GM18858 (cell line): ENCODE results near the gene SERHL2.
A peak's percentile ranks its signal among the peaks of the same experiment; 100 is the strongest.
"Not testable (repeated sequence)": the region's sequence is repeated elsewhere in the genome, so short reads cannot be mapped to it uniquely, and the experiment has no call there.

ENCODE experiments used
- ATAC-seq: cut with Tn5 transposase; IDR thresholded peaks from one replicate; pipeline ENCODE4 v1.9.1; 2021; ENCODE audit not compliant: unreplicated experiment

SERHL2 gene

GRCh38 chr22:42603427-42603826 is 49.7 kb downstream of the SERHL2 start:
- ATAC-seq = no peak

GRCh38 chr22:42604403-42604802 is 50.6 kb downstream of the SERHL2 start:
- ATAC-seq = no peak

GRCh38 chr22:42607641-42608040 is 53.9 kb downstream of the SERHL2 start:
- not testable (repeated sequence) for ATAC-seq

DNA sequence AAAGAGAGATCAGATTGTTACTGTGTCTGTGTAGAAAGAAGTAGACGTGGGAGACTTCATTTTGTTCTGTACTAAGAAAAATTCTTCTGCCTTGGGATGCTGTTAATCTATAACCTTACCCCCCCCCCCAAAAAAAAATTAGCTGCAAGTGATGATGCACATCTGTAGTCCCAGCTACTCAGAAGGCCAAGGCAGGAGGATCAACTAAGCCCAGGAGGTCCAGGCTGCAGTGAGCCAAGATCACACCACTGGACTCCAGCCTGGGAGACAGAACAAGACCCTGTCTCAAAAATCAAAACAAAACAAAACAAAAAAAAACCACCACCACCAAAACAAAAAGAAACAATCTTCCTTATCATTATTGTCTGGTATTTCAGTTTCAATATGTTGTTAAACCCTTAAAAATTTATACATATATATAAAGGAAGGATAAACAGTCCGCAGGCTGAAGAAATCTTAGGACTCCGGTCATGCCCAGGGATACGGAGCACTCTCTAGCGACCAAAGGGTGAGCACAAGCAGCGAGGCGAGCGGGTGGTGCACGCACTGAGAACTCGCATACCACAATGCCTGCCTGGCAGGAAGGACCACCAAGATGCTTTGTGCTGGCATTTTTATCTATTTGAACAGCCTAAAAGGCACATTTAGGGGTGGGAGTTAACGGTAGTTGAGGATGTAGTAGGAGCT is 54.5 kb downstream of the SERHL2 start:
- no peak for ATAC-seq

- ATAC-seq = no peak
Observed at GRCh38 chr22:42608823-42609361, 55.1 kb downstream of the SERHL2 start.

DNA sequence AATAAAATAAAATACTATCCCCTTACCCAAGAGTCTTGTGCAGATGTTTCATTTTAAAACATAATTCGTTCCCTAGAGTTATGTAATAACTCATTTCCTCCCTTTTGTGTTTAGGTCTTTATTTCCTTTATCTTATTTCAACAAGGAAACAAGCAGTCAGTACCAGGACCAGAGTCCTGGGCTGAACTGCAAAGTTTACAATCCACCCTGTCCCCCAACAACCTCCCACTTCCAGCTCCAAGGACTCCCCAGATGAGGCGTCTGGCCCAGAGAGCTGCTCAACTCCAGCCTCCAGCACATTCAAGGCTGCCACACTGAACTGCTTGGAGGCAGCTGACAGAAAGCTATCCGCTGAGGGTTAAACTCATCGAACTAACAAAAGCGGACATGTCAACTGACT is 56.4 kb downstream of the SERHL2 start:
- no peak for ATAC-seq

DNA sequence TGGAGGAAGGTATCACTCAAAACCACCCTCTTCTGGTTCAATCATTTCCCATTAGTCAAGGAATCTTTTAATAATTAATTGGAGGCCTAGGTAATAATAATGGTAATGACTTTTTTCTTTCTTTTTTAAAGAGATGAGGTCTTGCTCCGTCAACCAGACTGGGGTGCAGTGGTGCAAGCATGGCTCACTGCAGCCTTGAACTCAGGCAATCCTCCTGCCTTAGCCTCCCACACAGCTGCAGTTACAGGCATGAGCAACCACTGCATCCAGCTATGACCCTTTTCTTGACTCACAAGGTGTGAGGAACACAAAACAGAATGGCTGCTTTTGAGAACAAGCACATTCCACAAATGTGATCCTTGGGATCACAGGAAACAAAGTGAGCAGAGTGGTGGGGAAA is 57.3 kb downstream of the SERHL2 start:
- ATAC-seq = no peak

GRCh38 chr22:42612336-42612735 is 58.6 kb downstream of the SERHL2 start:
- ATAC-seq = no peak

DNA sequence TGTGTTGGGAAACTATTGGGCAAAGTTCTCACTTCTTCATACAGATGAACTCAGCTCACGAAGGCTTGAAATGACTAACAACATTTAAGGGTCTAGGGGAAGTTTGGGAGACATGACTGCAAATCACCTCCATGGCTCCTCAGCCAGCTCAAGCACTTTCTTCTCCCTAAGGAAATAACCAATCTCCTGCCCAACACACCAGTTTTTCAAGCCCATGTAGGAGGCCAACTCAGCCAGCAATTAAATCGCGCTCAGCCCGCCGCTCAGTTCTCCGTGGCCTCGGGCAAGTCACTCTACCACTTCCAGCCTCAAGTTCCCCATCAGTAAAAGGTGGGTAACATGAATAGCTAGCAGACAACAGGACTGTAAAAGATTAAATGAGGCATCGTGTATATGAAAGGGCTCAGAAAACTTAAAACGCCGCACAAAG is 60.1 kb downstream of the SERHL2 start:
- ATAC-seq = no peak

GRCh38 chr22:42614312-42615091 is 60.7 kb downstream of the SERHL2 start, which contains the start of gene POLDIP3:
POLDIP3 (minus strand) TSS chr22:42614883; CDS start chr22:42614857, 26 bp downstream.
- ATAC-seq = peak; percentile 58

- peak; percentile 38 for ATAC-seq
Observed at GRCh38 chr22:42615092-42615859, 61.5 kb downstream of the SERHL2 start.

GRCh38 chr22:42615860-42616175 is 62.1 kb downstream of the SERHL2 start:
- not testable (repeated sequence) for ATAC-seq

- no peak for ATAC-seq
Observed at GRCh38 chr22:42617155-42617983, 63.6 kb downstream of the SERHL2 start.

- no peak for ATAC-seq
Observed at GRCh38 chr22:42619261-42620063, 65.7 kb downstream of the SERHL2 start.

DNA sequence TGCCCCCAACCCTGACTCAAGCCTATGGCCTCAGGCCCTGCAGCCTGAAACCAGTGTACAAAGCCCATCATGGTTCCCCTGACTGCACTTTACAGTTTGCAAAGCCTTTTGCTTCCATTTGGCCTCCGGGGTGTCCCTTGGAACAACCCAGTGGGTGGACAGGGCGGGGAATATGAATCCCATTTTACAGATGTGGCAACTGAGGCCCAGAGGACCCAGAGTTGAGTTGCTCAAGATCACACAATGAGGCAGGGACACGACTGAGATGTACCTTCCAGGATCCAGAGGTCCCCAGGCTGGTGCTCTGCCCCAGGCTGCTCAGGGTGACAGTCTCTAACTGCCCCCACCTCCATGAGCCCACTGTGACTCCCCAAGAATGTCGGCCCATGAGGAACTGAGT is 66.3 kb downstream of the SERHL2 start:
- ATAC-seq = no peak

DNA sequence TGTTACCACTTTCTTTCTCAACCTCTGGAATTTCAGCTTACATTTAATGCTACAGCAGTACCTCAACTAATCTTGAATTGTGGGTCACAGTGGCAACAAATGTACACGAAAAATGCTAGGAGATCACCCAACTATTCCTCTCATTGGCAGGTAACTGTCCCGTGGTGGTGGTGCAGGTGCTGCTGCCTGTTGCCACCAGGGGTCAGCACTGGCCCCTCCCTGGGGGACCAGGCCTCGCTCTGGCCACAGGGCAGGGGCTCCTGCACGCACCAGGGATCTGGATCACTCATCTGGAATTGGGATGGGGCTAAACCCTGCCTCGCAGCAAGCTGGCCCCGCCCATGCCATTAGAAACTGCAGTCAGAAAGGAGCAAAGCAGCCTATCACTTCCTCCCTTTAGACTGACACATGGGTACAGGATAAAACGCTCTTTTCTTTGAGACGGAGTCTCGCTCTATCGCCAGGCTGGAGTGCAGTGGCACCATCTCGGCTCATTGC is 67.8 kb downstream of the SERHL2 start:
- ATAC-seq = no peak

- ATAC-seq = no peak
Observed at GRCh38 chr22:42622061-42622710, 68.4 kb downstream of the SERHL2 start.

DNA sequence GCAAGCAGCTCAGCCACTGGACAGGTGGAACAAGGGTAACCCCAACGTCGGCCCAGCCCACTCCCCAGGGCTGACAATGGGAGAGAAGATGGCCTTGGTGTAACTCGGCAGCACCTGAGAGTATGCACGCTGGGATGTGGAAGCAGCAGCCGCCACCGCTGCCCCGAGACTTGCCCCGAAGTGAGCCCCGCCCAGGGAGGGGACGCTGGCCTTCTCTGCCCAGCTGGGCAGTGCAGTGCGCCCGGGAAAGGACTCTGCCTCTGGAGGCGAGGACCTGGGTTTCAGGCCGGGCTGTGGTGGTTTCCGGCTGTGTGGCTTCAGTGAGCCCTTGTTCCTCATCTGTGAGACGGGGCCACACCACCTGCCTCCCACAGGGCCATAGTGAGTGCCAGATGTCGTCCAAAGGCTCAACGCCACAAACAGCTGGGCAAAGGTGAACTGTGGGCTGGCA is 69.6 kb downstream of the SERHL2 start:
- no peak for ATAC-seq
